ENCODE results near the gene CREB3L1. TPM values are rescaled to one million over a fixed set of nuclear protein-coding genes. Genes with fewer than 3 reads are reported as not detected.

CREB3L1 gene
- total RNA-seq, 1 donor from 2014 or later = 11.4 TPM

DNA sequence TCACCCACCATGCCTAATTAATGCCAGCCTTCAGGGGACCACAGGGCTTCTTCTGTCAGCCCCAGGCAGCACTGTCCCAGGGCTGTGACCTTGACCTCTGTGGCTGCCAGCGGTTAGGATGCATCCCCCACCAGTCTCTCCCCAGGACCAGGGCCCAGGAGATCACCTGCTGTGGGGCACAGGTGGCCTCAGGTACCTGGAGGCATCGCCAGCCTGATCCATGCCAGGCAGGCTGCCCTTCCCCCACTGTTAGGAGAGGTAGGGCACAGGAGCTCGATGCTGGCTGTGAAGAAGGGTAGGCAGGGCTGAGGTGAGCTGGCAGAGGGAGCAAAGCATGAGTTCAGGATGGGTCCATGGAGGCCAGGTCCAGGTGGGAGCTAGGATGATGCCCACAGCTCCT is 87.3 kb downstream of the CREB3L1 start:
- no peak overlapping the region for H3K4me3 ChIP-seq
- H3K27ac ChIP-seq = no peak overlapping the region
- peaks cover 2 to 8% of the 10 kb centered on the region in 2 donors for H3K36me3 ChIP-seq
- peaks cover 14 to 27% of the 10 kb centered on the region in 2 donors for H3K4me1 ChIP-seq
- TF ChIP-seq, protein P1, sequence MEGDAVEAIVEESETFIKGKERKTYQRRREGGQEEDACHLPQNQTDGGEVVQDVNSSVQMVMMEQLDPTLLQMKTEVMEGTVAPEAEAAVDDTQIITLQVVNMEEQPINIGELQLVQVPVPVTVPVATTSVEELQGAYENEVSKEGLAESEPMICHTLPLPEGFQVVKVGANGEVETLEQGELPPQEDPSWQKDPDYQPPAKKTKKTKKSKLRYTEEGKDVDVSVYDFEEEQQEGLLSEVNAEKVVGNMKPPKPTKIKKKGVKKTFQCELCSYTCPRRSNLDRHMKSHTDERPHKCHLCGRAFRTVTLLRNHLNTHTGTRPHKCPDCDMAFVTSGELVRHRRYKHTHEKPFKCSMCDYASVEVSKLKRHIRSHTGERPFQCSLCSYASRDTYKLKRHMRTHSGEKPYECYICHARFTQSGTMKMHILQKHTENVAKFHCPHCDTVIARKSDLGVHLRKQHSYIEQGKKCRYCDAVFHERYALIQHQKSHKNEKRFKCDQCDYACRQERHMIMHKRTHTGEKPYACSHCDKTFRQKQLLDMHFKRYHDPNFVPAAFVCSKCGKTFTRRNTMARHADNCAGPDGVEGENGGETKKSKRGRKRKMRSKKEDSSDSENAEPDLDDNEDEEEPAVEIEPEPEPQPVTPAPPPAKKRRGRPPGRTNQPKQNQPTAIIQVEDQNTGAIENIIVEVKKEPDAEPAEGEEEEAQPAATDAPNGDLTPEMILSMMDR (IDR thresholded peaks at IDR 0.05) = no peak
- DNase-seq (ENCODE audit: low spot score in 2 of 2) = no peak
- intact Hi-C loops (cut with DNase I) = no loop called here
- H3K9me3 ChIP-seq = no peaks in the 10 kb centered on the region
- H3K27me3 ChIP-seq = no peaks in the 10 kb centered on the region

- TF ChIP-seq, protein P1 (IDR thresholded peaks at IDR 0.05) = no peak
- Histone ChIP-seq H3K9me3 (no peaks in the 10 kb centered on the region), H3K4me1 (peaks cover 9 to 21% of the 10 kb centered on the region in 2 donors), H3K27ac (no peak overlapping the region), H3K36me3 (peaks cover 11 to 14% of the 10 kb centered on the region in 2 donors), H3K4me3 (no peak overlapping the region), H3K27me3 (no peaks in the 10 kb centered on the region)
- no peak for DNase-seq (ENCODE audit: low spot score in 2 of 2)
- intact Hi-C loops (cut with DNase I) = no loop called here
These were observed 88.8 kb downstream of the CREB3L1 start for GRCh38 chr11:46366260-46366659.

DNA sequence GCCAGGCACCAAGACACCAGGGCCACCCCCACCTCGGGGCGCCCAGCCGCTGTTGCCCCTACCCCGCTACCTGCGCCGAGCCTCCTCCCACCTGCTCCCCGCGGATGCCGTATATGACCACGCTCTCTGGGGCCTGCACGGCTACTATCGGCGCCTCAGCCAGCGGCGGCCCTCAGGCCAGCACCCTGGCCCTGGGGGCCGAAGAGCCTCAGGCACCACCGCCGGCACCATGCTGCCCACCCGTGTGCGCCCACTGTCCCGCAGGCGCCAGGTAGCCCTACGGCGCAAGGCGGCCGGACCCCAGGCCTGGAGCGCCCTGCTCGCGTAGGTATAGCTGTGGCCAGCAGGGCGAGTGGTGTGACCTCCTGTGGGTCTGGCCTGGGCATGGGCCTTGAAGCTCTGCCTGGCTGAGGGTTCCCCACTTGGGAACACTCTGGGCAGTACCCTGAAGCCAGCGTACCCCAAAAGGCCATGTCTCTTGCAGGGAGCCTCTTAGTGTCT is 89.2 kb downstream of the CREB3L1 start:
- Histone ChIP-seq H3K27ac (no peak overlapping the region), H3K4me3 (no peak overlapping the region), H3K36me3 (peaks cover 16 to 17% of the 10 kb centered on the region in 2 donors), H3K27me3 (no peaks in the 10 kb centered on the region), H3K4me1 (peaks cover 9 to 18% of the 10 kb centered on the region in 2 donors), H3K9me3 (no peaks in the 10 kb centered on the region)
- TF ChIP-seq, protein P1 (IDR thresholded peaks at IDR 0.05) = no peak
- DNase-seq (ENCODE audit: low spot score in 2 of 2) = no peak
- intact Hi-C loops (cut with DNase I) = loop anchor here (1.0 kb wide), 1 partner anchor 19 kb away; the partner anchor contains the start of gene DGKZ

DNA sequence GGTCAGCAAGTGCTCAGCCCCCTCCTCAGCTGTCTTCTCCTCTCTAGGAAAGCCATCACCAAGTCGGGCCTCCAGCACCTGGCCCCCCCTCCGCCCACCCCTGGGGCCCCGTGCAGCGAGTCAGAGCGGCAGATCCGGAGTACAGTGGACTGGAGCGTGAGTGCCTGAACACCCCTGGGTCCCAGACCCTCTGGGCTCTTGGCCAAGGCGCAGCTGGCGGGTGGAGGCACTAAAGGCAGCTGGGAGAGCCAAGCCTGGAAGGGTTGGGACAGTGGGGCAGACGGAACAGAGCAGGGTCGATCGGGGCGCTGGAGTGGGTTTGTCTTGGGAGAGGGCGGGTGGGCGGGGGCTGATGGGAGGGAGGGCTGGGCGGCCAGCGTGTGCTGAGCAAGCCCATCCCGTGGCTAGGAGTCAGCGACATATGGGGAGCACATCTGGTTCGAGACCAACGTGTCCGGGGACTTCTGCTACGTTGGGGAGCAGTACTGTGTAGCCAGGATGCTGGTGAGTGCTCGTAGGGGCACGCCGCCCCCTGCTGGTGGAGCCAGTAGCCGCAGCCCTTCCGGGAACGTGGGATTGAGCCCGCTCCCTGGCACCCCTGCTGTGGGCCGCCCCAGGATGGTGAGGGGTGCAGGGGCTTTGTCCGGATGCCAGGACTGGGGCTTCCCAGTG is 89.9 kb downstream of the CREB3L1 start:
- no peaks in the 10 kb centered on the region for H3K9me3 ChIP-seq
- H3K4me3 ChIP-seq = no peak overlapping the region
- peaks cover 9 to 13% of the 10 kb centered on the region in 2 donors for H3K4me1 ChIP-seq
- intact Hi-C loops (cut with DNase I) = loop anchor here (1.0 kb wide), 1 partner anchor 20 kb away; the partner anchor contains the start of gene DGKZ
- TF ChIP-seq, protein P1 (IDR thresholded peaks at IDR 0.05) = peak; percentile 85 to 90 (median 87)
- no peak overlapping the region for H3K27ac ChIP-seq
- no peaks in the 10 kb centered on the region for H3K27me3 ChIP-seq
- DNase-seq (ENCODE audit: low spot score in 2 of 2) = no peak
- H3K36me3 ChIP-seq = peaks cover 17 to 22% of the 10 kb centered on the region in 2 donors

GRCh38 chr11:46367916-46368267 is 90.4 kb downstream of the CREB3L1 start:
- Histone ChIP-seq H3K36me3 (peaks cover 17 to 24% of the 10 kb centered on the region in 2 donors), H3K4me3 (no peak overlapping the region), H3K27me3 (no peaks in the 10 kb centered on the region), H3K9me3 (no peaks in the 10 kb centered on the region), H3K4me1 (peaks cover 9 to 11% of the 10 kb centered on the region in 2 donors), H3K27ac (no peak overlapping the region)
- TF ChIP-seq, protein P1 (IDR thresholded peaks at IDR 0.05) = no peak
- intact Hi-C loops (cut with DNase I) = loop anchor here (1.0 kb wide), 1 partner anchor 21 kb away; the partner anchor contains the start of gene DGKZ
- no peak for DNase-seq (ENCODE audit: low spot score in 2 of 2)
